IPS-NIHi7 (cell line): ENCODE measurements around the gene CD247.

Experiments used
- DNase-seq: peaks from one replicate; pipeline ENCODE4 v3.0.0; 2012; ENCODE audit warnings: mixed read lengths; ENCODE audit errors: extremely low spot score

Gene CD247

GRCh38 chr1:167440345-167440744, 78.0 kb downstream of the CD247 start:
- DNase-seq: no peak

DNA sequence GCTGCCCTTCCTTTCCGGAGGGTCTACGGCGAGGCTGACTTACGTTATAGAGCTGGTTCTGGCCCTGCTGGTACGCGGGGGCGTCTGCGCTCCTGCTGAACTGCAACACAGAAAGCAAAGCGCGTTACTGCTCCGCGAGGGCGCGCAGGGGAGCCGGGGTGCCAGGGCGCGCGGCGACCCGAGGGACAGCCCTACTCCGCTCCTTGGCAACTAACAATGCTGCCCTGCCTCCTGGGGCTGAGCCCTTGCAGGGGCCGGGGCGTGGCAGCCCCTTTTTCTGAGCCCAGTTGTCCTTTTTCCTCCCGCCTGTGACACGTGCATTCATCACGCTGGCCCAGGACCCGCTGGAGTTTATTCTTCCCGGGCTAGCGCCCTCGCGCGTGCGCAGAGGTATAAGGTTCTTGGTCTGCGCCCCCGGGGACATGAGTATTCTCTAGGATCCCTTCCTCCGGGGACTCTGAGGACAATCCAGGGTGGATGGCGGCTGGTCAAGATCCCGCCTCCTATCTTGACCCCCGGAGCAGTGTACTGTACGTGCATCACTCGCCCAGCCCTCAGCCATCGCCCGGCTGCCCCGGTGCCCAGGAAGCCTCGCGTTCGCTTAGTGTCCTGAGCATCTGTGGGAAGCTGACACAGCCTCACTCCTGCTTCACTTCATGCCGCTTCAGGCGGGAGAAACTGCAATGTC, 78.9 kb downstream of the CD247 start:
- DNase-seq: peak; percentile 80

DNA sequence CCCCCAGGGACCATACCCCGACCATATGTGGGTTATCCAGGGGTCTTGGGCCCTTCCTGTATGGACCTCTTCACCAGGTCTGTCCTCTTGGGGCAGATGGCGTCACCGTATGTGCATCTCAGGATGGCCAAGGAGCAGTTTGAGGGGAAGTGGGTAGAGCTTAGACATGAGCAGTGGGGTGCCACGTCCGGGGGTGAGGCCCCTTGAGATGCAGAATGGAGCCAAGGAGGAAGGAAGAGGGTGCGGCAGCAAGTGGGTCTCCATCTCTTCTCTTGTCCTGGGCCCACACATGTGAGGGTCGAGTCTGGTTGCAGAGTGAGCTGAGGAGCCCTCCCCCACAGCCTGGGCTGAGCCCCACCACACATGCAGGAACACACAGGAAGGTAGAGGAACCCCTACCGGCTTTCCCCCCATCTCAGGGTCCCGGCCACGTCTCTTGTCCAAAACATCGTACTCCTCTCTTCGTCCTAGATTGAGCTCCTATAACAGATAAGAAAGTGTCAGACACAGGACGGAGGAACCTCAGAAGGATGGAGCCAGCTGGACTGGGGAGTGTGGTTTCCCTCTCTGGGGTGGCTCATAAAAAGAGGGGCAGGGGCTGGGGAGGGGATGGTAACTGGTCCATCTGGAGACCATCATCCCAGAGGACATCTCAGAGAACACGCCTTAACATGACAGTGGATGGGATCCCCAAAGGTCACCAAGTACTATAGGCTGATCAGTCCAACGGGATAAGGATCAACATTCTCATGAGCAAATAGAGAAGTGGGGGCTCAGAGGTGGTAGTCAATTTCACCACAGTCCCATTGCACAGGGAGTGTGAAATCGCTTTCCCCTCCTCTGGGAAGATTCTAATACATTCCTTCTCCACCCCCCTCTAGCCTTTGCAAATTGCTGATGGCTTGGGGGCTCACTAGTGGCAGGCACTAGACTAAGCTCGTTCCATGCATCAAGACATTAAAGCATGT, 79.9 kb downstream of the CD247 start:
- DNase-seq: no peak

DNA sequence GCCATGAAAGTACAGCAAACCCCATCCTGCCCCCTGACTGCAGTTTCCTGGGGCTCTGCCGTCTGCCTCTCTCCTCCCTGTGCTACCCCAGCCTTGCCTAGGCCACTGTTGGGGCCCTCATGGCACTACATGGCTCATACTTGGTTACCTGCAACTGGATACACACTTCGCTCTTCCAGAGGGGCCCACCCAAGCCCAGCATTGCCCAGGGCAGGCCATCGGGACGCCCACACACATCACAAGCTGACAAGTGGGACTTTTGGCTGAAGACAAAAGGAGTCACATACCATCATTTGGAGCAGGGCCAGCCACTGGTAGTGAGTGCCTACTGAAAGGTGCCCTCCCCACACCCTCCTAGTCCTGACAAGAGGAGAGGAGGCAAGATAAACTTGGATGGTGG, 82.8 kb downstream of the CD247 start:
- no peak for DNase-seq

GRCh38 chr1:167434306-167434705, 84.0 kb downstream of the CD247 start:
- DNase-seq: no peak

DNA sequence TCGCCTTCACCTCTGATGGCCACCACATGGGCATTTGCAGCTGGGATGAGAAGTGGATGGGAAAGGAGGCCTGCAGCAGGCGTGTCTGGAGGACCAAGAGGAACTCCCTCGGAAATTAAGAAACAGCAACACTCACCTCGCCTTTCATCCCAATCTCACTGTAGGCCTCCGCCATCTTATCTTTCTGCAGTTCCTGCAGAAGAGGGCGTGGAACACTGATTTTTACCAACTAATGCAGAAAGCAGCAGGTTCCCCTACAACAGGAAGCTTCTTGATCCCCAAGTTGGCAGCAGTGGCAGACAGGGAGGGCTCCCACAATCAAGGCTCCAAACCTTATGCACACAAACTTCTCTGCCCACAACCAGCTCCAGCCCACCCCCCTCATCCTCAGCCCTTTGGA, 84.4 kb downstream of the CD247 start:
- DNase-seq: no peak

GRCh38 chr1:167432780-167433179, 85.5 kb downstream of the CD247 start:
- DNase-seq: no peak

- DNase-seq: no peak
Measured at GRCh38 chr1:167431909-167432650, 86.2 kb downstream of the CD247 start.

DNA sequence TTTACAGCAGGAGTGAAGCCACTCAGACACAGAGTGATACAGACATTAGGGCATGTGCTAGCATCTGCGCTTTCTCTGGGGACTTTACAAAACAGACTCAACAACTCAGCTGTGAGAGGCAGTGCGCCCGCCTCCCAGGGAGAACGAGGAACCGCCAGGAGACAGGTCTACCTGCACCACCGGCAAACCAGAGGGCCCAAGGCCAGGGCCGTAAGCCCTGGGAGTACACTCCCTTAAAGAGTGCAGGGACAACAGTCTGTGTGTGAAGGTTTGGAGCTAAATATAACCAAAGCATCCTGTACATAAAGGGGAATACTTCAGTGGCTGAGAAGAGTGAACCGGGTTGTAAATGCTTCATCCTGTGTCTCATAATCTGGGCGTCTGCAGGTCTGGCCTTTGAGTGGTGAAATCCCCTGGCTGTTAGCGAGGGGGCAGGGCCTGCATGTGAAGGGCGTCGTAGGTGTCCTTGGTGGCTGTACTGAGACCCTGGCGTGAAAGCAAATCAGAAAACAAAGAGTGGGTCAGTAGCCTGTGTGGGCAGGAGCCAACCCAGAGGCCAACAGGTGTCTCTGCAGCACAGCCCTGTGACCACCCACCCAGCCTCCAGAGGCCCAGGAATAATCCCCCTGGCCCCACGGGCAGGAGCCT, 86.9 kb downstream of the CD247 start:
- no peak for DNase-seq

GRCh38 chr1:167430849-167431242, 87.5 kb downstream of the CD247 start:
- DNase-seq: no peak

- peak; percentile 43 for DNase-seq
Measured at GRCh38 chr1:167430134-167430848, 88.0 kb downstream of the CD247 start.

DNA sequence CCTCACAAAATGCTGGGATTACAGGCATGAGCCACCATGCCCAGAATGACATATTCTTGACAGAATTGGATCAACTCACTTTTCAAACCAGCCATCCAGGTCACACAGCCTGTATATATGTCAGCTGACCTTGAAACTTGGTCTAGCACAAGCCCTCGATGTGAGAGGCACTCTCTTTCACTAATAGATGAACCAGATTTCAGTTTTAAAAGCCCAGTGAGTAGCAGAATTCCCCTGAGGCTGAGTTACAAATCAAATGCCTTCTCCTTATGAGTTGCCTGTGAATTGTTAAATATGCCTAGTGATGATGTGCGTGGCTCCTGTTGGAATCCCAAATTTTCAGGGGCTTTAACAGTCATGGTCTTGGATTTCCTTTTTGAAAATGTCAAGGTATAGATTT, 88.7 kb downstream of the CD247 start:
- DNase-seq: no peak

DNA sequence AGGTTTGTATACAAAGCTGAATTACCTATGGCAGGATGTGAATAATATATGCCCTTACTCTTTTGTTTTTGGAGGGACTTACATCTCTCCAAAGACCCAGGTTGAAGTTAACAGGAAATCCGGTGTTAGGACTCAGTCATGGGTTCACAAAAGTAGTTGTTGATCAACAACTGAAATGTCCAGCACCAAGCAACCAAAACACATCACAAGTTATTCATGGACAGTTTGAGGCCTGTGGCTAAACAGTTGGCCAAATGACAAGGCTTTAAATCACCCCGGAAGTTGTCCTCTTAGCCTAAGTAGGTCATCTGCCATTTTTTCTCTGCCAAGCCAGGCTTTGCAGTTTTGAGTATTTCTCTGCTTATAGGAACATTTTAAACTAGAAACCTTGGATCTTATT, 89.9 kb downstream of the CD247 start:
- no peak for DNase-seq

GRCh38 chr1:167427848-167428247, 90.5 kb downstream of the CD247 start:
- DNase-seq: no peak

- no peak for DNase-seq
Measured at GRCh38 chr1:167426716-167427115, 91.6 kb downstream of the CD247 start.

DNA sequence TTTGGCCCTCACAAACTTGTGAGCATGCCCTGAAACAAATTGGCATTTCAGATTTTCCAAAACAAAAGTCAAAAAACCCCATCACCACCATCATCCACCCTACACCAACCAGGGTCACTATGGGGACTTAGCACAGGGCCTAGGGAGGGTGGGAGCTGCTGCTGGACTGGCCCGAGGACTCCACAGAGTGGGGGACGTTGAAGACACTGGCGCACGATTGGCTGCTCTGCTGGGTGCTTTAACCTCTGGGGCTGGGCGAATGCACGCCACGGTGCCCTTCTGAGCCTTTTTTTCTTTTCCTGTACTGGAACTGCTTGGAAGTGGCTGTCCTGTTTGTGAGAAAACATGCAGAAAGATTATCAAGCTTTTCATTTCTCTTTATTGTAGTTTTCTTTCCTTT, 92.8 kb downstream of the CD247 start:
- peak; percentile 30 for DNase-seq

- DNase-seq: no peak
Measured at GRCh38 chr1:167423684-167424619, 94.4 kb downstream of the CD247 start.

DNA sequence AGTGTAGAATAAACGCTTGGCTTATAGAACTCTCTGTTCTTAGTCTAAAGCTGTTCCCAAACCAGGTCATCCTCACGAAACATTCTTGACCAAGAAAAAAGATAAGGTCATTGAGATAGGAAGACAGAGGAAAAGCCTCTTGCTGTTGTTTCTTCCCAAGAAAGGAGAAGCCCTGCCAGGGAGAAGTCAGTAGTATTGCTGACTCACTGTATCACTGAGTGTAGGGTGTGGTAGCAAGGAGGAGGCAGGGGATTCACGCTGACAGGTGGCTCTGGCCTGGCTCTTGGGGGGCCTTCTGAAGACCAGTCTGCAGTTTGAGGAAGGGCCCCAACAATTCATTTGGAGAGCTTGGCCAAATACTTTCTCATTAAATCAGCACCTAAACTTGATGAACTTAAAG, 97.8 kb downstream of the CD247 start:
- DNase-seq: no peak

DNA sequence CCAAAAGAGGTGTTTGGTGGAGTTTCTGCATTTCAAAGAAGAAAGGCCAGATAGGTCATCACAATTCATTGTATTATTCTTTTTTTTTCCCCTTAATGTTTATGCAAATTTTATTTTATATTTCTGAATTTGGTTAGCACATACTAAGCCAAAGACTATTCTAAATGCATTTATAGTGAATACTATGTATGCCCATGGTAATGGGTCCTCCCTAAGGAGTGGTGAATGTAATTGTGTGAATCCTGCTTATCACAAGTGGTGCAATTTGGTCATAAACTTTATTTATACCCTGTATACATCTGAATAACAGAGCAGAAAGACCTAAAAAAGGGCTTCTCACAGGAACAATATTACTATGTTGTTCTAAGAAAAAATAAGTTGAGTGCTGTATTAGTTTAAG, 99.1 kb downstream of the CD247 start:
- DNase-seq: no peak

DNA sequence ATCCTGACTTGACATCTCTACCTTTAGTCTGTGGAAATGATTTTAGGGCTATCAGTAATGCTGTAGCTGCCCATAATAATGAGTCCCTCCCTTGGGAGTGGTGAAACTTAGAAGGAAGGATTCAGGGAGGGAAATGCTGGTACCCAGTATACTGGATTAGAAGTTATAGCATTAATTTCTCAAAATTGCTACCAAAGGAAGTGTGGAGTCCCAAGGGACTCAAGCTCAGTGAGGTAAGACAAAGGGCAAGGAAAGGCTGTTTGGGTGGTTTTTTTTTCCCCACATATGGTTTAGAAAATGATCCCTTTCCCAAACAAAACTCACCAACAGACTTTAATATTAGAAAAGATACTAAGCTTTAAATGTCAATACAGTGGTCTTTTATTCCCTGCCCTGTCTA, 99.9 kb downstream of the CD247 start:
- DNase-seq: no peak
